SU-DHL-6 (cell line): Measurements from ENCODE around the gene IFNAR2.

Experiments
- H2AFZ ChIP-seq: fragments of 200-600 bp; sonication (generic); 2 replicates; pipeline ENCODE4 v1.6.1; 2014; ENCODE audit warnings: low read depth, mild to moderate bottlenecking, moderate library complexity, mixed read lengths, antibody characterized with exemption, low read length; ENCODE audit not compliant: severe bottlenecking
- H3F3A ChIP-seq: fragments of 200-600 bp; shearing (Covaris generic); 2 replicates; pipeline ENCODE4 v1.6.0; 2016; ENCODE audit warnings: antibody characterized with exemption, mild to moderate bottlenecking; ENCODE audit not compliant: insufficient read depth
- H3K27ac ChIP-seq: fragments of 200-600 bp; sonication (generic); 2 replicates; pipeline ENCODE4 v1.5.1; 2016; ENCODE audit warnings: low read depth, mild to moderate bottlenecking, low read length, moderate library complexity, mixed read lengths
- H3K27me3 ChIP-seq: fragments of 200-600 bp; sonication (generic), shearing (Covaris generic); 2 replicates; pipeline ENCODE4 v1.6.0; 2014; ENCODE audit warnings: mild to moderate bottlenecking, low read length
- H3K36me3 ChIP-seq: fragments of 200-600 bp; sonication (generic); 2 replicates; pipeline ENCODE4 v1.6.1; 2014; ENCODE audit warnings: mild to moderate bottlenecking, low read length, mixed read lengths
- H3K4me2 ChIP-seq: fragments of 300-600, 200-600 bp; shearing (Covaris generic), sonication (generic); 2 replicates; pipeline ENCODE4 v1.6.0; 2014; ENCODE audit warnings: low read length, low read depth, mild to moderate bottlenecking; ENCODE audit not compliant: poor library complexity, severe bottlenecking
- H3K4me3 ChIP-seq: fragments of 200-600 bp; sonication (generic); 2 replicates; pipeline ENCODE4 v1.5.1; 2014; ENCODE audit warnings: antibody characterized with exemption, low read length, mild to moderate bottlenecking, mixed read lengths; ENCODE audit not compliant: insufficient read depth, poor library complexity, severe bottlenecking
- H3K79me2 ChIP-seq: fragments of 200-600 bp; sonication (generic); 2 replicates; pipeline ENCODE4 v1.6.1; 2014; ENCODE audit warnings: mild to moderate bottlenecking, low read length, moderate library complexity; ENCODE audit not compliant: insufficient read depth
- H3K9ac ChIP-seq: fragments of 200-600 bp; sonication (generic); 2 replicates; pipeline ENCODE4 v1.7.0; 2014; ENCODE audit warnings: mild to moderate bottlenecking, low read length
- H3K9me2 ChIP-seq: fragments of 200-600 bp; sonication (generic); replicated peaks from 2 replicates; pipeline ENCODE4 v1.6.1; 2014; ENCODE audit warnings: low read length; ENCODE audit not compliant: insufficient read depth
- H3K9me3 ChIP-seq: fragments of 200-600 bp; sonication (generic); 2 replicates; pipeline ENCODE4 v1.6.1; 2014; ENCODE audit warnings: low read length, mixed read lengths; ENCODE audit not compliant: insufficient read depth
- H4K20me1 ChIP-seq: fragments of 200-600 bp; sonication (generic); 2 replicates; pipeline ENCODE4 v1.6.1; 2014; ENCODE audit warnings: low read depth, mild to moderate bottlenecking, antibody characterized with exemption, low read length, moderate library complexity, mixed read lengths
- CTCF ChIP-seq: fragments of 200-600 bp; sonication (generic); IDR thresholded peaks from one replicate; pipeline ENCODE4 v1.5.1; 2017; ENCODE audit warnings: antibody characterized with exemption, mild to moderate bottlenecking, low read length, moderate library complexity; ENCODE audit not compliant: insufficient read depth, poor library complexity, severe bottlenecking
- EZH2phosphoT487 ChIP-seq: fragments of 200-600 bp; sonication (generic), shearing (Covaris generic); conservative IDR thresholded peaks from 2 replicates; pipeline ENCODE4 v1.6.1; 2018; ENCODE audit warnings: mild to moderate bottlenecking, antibody characterized with exemption, low read length, moderate library complexity, mixed read lengths

The IFNAR2 gene

GRCh38 chr21:33259428-33259827 is 29.7 kb downstream of the IFNAR2 start:
- no peak overlapping the region for H3K4me3 ChIP-seq
- TF ChIP-seq CTCF (no peak), EZH2phosphoT487 (no peak)
- H3F3A ChIP-seq = peaks cover 17% of the 10 kb centered on the region
- no peaks in the 10 kb centered on the region for H3K9me3 ChIP-seq
- H3K36me3 ChIP-seq = peaks cover 8% of the 10 kb centered on the region; the same call in 1 of the 2 replicates
- no peaks in the 10 kb centered on the region for H3K9me2 ChIP-seq
- no peaks in the 10 kb centered on the region for H3K79me2 ChIP-seq
- no peak overlapping the region for H2AFZ ChIP-seq
- no peak overlapping the region for H3K4me2 ChIP-seq
- no peaks in the 10 kb centered on the region for H4K20me1 ChIP-seq
- H3K27ac ChIP-seq = no peak overlapping the region
- H3K27me3 ChIP-seq = no peaks in the 10 kb centered on the region
- H3K9ac ChIP-seq = no peak overlapping the region

GRCh38 chr21:33259995-33260394 is 30.3 kb downstream of the IFNAR2 start:
- TF ChIP-seq CTCF (no peak), EZH2phosphoT487 (no peak)
- peaks cover 8% of the 10 kb centered on the region; the same call in 1 of the 2 replicates for H3K36me3 ChIP-seq
- H3K79me2 ChIP-seq = no peaks in the 10 kb centered on the region
- H3K4me2 ChIP-seq = no peak overlapping the region
- H3K9ac ChIP-seq = no peak overlapping the region
- peak overlapping the region; percentile 26; the same call in 1 of the 2 replicates for H3K27ac ChIP-seq
- no peaks in the 10 kb centered on the region for H3K9me3 ChIP-seq
- no peak overlapping the region for H3K4me3 ChIP-seq
- H2AFZ ChIP-seq = no peak overlapping the region
- no peaks in the 10 kb centered on the region for H3K27me3 ChIP-seq
- H4K20me1 ChIP-seq = no peaks in the 10 kb centered on the region
- peaks cover 21% of the 10 kb centered on the region for H3F3A ChIP-seq
- H3K9me2 ChIP-seq = no peaks in the 10 kb centered on the region

- Histone ChIP-seq H2AFZ (no peak overlapping the region), H3K27me3 (no peaks in the 10 kb centered on the region), H3K9me2 (no peaks in the 10 kb centered on the region), H3F3A (peaks cover 33% of the 10 kb centered on the region), H3K9me3 (no peaks in the 10 kb centered on the region), H3K4me2 (no peak overlapping the region), H4K20me1 (no peaks in the 10 kb centered on the region), H3K27ac (peak overlapping the region; percentile 58; the same call in 1 of the 2 replicates), H3K4me3 (no peak overlapping the region), H3K9ac (no peak overlapping the region), H3K36me3 (peaks cover 3% of the 10 kb centered on the region; the same call in 1 of the 2 replicates), H3K79me2 (peaks cover 3% of the 10 kb centered on the region; the same call in 1 of the 2 replicates)
- TF ChIP-seq CTCF (no peak), EZH2phosphoT487 (no peak)
These were observed 31.9 kb downstream of the IFNAR2 start for GRCh38 chr21:33261635-33262034.
